ENCODE data around the gene MYH11.

MYH11 gene

DNA sequence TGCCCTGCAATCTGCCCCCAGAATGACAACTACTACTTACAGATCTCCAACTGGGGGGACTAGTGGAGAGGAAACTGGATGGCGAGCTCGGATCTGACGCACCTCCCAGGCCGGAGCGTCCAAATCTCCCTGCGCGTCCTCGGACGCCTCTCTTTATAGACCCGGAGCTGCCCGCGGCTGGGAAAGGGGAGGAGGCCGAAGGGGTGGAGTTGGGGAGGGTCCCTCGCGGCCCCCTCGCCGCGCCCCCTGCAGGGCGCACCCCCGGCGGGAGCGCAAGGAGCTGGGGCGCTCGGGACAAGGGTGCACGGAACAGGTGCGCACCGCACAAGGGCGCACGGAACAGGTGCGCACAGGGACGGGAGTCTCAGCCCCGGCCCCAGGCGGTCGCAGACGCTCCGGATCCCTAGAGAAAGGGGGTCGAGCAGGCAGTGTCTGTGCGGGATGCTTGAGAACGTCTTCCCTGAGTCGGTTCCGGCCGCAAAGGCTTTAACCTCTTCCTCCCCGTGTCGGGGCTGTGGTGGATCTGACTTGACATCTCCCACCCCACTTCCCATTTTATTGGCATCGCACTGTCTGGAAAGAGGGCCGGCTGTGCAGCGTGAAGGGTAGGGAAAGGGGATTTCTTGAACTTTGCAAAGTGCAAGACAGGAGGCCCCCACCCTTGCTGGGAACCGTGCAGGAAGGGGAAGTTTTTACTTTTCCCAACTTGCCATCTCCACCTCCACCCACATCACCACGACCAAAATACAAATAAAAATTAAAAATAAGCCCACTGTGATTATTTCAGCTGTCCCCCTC lies at the start of gene MYH11:
Gene MYH11, minus strand, starts transcription at position 128 of the 798 bp plus-strand sequence. CDS start 18,776 bp downstream, outside the sequence.
- TF ChIP-seq, protein P1, sequence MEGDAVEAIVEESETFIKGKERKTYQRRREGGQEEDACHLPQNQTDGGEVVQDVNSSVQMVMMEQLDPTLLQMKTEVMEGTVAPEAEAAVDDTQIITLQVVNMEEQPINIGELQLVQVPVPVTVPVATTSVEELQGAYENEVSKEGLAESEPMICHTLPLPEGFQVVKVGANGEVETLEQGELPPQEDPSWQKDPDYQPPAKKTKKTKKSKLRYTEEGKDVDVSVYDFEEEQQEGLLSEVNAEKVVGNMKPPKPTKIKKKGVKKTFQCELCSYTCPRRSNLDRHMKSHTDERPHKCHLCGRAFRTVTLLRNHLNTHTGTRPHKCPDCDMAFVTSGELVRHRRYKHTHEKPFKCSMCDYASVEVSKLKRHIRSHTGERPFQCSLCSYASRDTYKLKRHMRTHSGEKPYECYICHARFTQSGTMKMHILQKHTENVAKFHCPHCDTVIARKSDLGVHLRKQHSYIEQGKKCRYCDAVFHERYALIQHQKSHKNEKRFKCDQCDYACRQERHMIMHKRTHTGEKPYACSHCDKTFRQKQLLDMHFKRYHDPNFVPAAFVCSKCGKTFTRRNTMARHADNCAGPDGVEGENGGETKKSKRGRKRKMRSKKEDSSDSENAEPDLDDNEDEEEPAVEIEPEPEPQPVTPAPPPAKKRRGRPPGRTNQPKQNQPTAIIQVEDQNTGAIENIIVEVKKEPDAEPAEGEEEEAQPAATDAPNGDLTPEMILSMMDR (IDR thresholded peaks at IDR 0.05; ENCODE audit: low read depth, low read length), result no peak
- peak within 1 kb of the TSS; percentile 37 to 39 for H3K4me3 ChIP-seq (replicated peaks in 1 of 2; ENCODE audit: low read depth in 2 of 2, low read length in 2 of 2)
- DNase-seq (ENCODE audit: low read depth in 2 of 2), result peak in 1 of 2 donors; percentile 14

DNA sequence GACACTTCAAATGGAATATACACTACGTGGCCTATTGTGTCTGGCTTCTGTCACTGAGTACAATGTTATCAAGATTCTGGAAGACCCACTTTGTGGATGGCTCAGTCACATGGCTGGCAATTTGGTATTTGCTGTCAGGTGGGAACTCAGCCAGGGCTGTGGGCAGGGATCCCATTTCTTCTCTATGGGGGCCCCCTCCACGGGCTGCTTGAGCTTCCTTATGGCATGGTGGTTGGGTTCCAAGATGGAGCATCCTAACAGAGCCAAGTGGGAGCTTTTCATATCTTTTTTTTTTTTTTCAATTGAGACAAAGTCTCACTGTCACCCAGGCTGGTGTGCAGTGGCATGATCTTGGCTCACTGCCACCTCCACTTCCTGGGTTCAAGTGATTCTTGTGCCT lies 49.6 kb upstream of the MYH11 start:
- DNase-seq (ENCODE audit: low read depth in 2 of 2), result no peak
- H3K4me3 ChIP-seq (replicated peaks in 1 of 2; ENCODE audit: low read depth in 2 of 2, low read length in 2 of 2), result no peak overlapping the region
- TF ChIP-seq, protein P1 (IDR thresholded peaks at IDR 0.05; ENCODE audit: low read depth, low read length), result no peak

DNA sequence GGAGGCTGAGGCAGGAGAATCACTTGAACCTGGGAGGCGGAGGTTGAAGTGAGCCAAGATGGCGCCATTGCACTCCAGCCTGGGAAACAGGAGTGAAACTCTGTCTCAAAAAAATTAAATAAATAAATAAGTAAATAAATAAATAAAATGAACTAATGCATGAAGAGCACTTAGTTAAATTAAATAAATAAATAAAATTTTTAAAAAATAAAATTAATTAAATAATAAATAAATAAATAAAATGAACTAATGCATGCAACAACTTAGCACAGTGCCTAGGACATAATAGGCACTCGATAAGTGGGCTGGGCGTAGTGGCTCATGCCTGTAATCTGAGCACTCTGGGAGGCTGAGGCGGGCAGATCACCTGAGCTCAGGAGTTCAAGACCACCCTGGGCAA lies 47.1 kb upstream of the MYH11 start:
- TF ChIP-seq, protein P1 (IDR thresholded peaks at IDR 0.05; ENCODE audit: low read depth, low read length), result no peak
- no peak for DNase-seq (ENCODE audit: low read depth in 2 of 2)
- no peak overlapping the region for H3K4me3 ChIP-seq (replicated peaks in 1 of 2; ENCODE audit: low read depth in 2 of 2, low read length in 2 of 2)

DNA sequence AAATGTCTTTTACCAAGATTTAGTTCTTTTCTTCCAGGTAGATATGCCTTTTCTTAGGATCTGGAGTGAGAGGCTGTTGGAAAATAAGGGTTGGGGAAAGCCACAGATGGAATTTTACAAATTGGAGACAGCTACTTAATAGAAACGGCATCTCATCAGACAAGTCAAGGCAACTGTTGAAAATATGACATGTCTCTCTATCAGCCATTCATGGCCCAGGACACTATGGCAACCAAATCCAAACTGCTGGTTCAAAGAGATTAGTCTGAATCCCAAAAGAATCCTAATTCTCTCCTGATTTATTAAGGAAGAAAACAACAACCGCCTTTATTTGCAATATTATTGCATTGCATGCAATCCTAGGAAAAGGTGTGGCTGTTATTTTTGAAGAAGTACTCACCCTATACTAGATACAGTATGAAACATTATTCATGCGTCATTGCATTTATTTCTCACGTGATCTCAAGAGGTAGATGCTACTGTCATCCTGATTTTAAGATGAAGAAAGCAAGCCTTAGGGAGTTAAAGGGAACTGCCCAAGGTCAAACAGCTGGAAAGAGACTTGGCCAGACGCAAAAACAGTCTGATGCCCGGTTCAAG lies 44.2 kb upstream of the MYH11 start:
- TF ChIP-seq, protein P1 (IDR thresholded peaks at IDR 0.05; ENCODE audit: low read depth, low read length), result no peak
- DNase-seq (ENCODE audit: low read depth in 2 of 2), result peak in 1 of 2 donors; percentile 12
- H3K4me3 ChIP-seq (replicated peaks in 1 of 2; ENCODE audit: low read depth in 2 of 2, low read length in 2 of 2), result no peak overlapping the region

DNA sequence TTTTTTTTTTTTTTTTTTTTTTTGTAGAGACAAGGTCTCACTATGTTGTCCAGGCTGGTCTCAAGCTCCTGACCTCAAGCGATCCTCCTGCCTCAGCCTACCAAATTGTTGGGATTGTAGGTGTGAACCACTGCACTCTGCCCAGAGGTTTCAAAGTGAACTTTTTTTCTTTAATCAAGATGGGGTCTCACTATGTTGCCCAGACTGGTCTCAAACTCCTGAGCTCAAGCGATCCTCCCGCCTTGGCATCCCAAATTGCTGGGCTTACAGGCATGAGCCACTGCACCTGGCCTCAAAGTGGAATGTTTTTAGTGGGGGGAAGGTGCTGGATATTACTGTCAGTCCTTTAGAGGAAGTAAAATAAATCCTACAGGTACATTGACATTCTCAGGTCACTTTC lies 43.5 kb upstream of the MYH11 start:
- TF ChIP-seq, protein P1 (IDR thresholded peaks at IDR 0.05; ENCODE audit: low read depth, low read length), result no peak
- DNase-seq (ENCODE audit: low read depth in 2 of 2), result no peak
- H3K4me3 ChIP-seq (replicated peaks in 1 of 2; ENCODE audit: low read depth in 2 of 2, low read length in 2 of 2), result no peak overlapping the region

DNA sequence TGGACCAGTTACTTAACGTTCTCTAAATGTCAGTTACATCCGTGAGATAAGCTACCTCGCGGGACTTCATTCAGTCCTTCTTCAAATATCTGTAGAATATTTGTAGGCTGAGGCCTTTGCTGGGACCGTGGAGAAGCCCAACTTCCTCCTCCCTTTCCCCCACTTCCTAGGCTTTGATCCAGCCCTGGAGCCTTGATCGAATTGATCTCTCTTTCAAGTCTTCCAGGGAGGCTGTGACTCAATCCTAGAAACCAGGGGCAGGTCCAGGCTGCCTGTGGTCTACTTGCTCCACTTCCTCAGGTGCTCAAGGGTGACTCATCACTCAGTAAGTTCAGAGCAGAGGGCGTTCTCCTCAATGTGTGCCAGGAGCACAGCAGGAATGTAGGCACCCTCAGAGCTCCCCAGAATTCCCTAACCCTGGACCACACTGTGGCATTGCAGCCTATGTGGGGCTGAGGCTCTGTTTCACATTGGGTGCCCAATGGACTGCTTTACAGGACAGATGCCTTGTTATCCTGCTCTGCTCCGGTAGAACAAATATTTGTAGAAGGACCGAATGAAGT lies 42.8 kb upstream of the MYH11 start:
- no peak overlapping the region for H3K4me3 ChIP-seq (replicated peaks in 1 of 2; ENCODE audit: low read depth in 2 of 2, low read length in 2 of 2)
- DNase-seq (ENCODE audit: low read depth in 2 of 2), result peak; percentile 44 to 77
- TF ChIP-seq, protein P1 (IDR thresholded peaks at IDR 0.05; ENCODE audit: low read depth, low read length), result no peak
